Measurements from ENCODE around the gene ECSIT.

GRCh38 chr19:11556634-11557420 is 27.9 kb upstream of the ECSIT start:
- no peak for TF ChIP-seq CTCF (IDR thresholded peaks at IDR 0.05)
- TF ChIP-seq POLR2A (IDR thresholded peaks at IDR 0.05), result no peak

Measured in suprapubic skin (tissue), 3 donors.